Stimulated activated CD4-positive, alpha-beta T cell treated with anti-CD3 and anti-CD28 coated beads, Interleukin-4, amount 100 ng/mL, for 1 hour (primary cell): ENCODE measurements around the gene AMPH.
A peak's percentile ranks its signal among the peaks of the same experiment; 100 is the strongest.
"Not testable (repeated sequence)": the region's sequence is repeated elsewhere in the genome, so short reads cannot be mapped to it uniquely, and the experiment has no call there.

Experiments used
- DNase-seq: peaks from one replicate; pipeline ENCODE4 v3.0.0-alpha.2; 2020

Gene AMPH

DNA sequence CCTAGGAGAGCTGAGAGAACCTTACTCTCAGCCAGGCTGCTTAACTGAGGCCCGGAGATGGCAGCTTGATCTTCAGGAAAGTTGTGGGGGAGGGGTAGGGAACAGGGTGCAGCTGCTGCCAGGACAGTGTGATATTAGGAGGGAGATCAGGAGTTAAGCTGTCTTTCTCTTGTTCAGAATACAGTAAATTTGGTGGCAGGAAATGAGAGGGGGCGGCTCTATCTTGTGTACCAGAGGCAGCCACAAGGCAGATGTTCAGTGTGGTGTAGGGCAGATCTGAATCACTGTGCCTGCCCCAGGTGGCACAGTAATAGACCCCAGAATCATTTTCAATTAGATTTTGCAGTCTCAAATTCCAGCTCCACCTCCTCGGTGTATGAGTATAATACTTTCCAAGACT lies 286.4 kb downstream of the AMPH start:
- not testable (repeated sequence) for DNase-seq

DNA sequence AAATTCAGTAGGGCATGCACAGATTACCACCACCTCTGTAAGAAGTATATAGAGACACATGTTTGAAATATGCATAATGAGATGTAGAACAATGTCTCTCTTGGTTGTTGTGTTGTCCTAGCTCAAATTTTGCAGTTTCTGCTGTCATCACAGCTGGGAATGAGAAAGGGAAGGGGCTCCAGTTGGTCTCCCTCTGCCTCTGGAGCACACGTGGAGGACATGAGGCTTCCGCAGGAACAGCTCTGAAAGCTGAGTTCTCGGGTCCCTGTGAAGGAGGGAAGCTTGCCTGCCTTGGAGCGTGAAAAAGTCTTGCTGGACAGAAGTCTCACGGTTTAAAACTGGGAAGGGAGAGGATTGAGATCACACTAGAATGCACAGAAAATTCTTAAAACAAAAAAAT lies 289.0 kb downstream of the AMPH start:
- not testable (repeated sequence) for DNase-seq

DNA sequence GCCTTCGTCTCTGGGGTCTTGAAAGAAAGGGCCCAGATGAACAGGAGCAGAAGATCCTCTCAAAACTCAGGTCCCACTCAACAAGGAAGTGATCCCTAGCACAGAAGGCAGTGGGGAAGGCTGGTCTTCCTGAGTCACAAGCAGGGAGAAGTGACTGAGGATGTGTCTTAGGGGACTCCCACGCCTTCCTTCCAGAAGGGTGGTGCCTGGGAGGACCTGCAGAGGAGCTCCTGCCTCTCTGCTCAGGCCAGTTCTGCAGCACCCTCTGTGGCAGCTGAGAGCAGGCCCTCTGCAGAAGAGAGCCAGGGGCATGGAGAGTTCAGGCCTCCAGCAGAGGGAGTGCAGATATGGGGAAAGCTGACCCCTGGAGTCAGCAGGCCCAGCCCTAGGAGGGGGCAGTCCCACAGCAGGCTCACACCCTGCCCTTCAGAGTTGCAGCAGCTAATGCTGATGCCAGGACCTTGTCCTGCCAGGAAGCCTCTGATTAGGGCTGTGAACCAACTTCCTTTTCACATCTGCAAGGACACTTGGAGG lies 289.9 kb downstream of the AMPH start:
- DNase-seq = not testable (repeated sequence)

DNA sequence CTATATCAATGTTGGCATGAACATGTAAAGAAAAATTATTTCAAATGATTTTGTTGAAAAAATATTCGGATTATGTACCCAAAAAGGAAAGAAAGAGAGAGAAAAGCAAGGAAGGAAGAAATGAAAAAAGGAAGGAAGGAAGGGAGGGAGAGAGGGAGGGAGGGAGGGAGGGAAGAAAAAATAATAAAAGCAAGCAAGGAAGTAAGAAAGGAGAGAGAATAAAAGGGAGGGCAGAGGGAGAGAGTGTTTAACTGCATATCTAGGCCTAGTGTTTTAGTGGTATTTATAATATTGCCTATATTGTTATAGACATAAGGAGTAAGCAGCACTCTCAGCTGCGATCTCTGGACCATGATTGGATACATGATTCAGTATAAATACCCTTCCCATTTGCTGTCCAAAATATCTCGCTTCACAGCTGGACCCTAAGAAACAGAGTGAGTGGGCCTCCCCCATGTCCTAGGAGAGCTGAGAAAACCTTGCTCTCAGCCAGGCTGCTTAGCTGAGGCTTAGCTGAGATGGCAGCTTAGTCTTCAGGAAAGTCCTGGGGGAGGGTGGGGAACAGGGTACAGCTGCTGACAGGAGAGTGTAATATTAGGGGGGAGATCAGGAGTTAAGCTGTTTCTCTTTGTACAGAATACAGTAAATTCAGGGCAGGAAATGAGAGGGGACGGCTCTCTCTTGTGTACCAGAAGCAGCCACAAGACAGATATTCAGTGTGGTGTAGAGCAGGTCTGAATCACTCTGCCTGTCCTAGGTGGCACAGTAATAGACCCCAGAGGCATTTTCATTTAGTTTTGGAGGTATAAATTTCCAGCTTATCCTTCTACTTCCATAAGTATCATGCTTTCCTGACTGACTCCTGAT lies 291.0 kb downstream of the AMPH start:
- DNase-seq = no peak

DNA sequence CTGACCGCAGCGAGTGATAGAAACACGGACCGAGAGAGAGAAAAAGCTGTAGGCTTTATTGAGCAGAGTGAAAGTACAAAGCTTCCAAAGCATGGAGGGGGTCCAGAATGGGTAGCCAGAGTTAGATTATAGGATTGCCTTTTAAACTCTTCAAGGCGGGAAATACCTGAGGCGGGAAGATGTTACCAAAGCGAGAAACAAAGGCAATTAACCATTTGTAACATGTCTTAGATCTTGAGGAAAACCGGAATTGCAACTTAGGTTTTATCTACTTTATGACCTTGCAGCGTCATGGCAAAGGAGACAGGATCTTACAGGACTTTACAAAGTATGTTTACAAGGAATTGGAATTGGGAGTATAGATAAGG lies 295.0 kb downstream of the AMPH start:
- not testable (repeated sequence) for DNase-seq

DNA sequence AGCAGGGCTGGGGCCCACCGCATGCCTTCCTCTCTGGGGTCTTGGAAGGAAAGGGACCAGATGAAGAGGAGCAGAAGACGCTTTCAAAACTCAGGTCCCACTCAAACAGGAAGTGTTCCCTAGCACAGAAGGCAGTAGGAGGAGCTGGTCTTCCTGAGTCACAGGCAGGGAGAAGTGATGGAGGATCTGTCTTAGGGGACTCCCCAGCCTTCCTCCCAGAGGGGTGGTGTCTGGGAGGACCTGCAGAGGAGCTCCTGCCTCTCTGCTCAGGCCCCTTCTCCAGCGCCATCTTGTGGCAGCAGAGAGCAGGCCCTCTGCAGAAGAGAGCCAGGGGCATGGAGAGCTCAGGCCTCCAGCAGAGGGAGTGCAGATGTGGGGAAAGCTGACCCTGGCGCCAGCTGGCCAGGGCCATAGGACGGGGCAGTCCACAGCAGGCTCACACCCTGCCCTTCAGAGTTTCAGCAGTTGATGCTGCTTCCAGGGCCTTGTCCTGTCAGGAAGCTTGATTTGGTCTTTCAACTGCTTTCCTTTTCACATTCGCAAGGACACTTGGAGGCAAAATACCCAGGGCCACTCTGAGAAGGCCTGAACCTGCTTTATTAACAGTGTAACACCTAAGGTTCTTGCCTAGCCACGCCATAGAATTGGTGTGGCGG lies 295.6 kb downstream of the AMPH start:
- peak; percentile 72 for DNase-seq

DNA sequence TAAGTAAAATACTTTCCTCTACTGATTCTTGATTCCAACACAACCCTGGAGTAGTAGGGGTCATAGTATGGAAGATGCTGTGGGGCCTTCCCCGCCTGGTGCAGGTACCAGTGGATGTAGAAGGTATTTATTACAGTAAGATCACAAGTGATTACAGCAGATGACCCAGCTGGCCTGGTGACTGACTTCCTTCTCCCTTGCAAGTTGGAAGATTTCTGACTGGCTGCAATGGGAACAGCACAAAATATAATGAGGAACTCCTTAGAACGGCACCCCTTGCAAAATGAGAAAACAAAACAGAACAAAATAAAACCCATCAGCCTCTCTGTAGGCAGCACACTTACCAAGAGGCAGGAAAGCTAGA lies 296.1 kb downstream of the AMPH start:
- no peak for DNase-seq

DNA sequence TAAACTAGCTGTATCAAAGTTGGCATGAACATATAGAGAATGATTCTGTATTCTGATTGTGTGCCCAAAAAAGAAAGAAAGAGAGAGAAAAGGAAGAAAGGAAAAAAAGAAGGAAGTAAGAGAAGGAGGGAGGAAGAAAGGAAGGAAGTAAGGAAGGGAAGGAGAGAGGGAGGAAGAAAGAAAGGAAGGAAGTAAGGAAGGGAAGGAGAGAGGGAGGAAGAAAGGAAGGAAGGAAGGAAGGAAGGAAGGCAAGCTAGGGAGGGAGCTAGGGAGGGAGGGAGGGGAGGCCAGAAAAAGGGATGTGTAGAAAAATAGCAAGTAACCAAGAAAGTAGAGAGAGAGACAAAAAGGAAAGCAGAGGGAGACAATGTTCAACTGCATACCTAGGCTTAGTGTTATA lies 297.0 kb downstream of the AMPH start:
- DNase-seq = no peak
